K562 (cell line): ENCODE results near the gene HSPE1.

Experiments
- BRF1 ChIP-seq: IDR thresholded peaks from 3 replicates; pipeline ENCODE4 v1.6.1; 2011; ENCODE audit warnings: borderline replicate concordance, mild to moderate bottlenecking; ENCODE audit not compliant: insufficient read length; ENCODE audit errors: extremely low read depth
- RAD21 ChIP-seq, 2 experiments: fragments of 250-450 bp in 1 of 2; fragments of 450-650 bp in 1 of 2; sonication (Bioruptor Pico) in 1 of 2; formaldehyde crosslinking in 1 of 2; IDR thresholded peaks in 1 of 2; conservative IDR thresholded peaks in 1 of 2; 2 replicates each; pipeline versions ENCODE4 v1.4.0 to v1.8.0; 2020 to 2022; ENCODE audit warnings: mild to moderate bottlenecking in 2 of 2, moderate library complexity in 1 of 2

- TF ChIP-seq RAD21 (CRISPR knock-in tag; conservative IDR thresholded peaks at IDR 0.05 in 1 of 2, IDR thresholded peaks at IDR 0.05 in 1 of 2) = no peak
- no peak for TF ChIP-seq BRF1
These were observed 39.6 kb downstream of the HSPE1 start for GRCh38 chr2:197539734-197540133.
